Neural crest cell (in vitro differentiated cells): ENCODE results near the gene CHSY3. TPM values are rescaled to one million over a fixed set of nuclear protein-coding genes. Genes with fewer than 3 reads are reported as not detected.

ENCODE experiments used
- DNase-seq: peaks from one replicate; pipeline ENCODE4 v3.0.0; 2021; ENCODE audit warnings: low read depth, mixed read lengths, low spot score
- H3K27ac Mint-ChIP-seq: one replicate; pipeline ENCODE4 v1.8.0; 2021; ENCODE audit warnings: mild to moderate bottlenecking, mixed read lengths; ENCODE audit not compliant: unreplicated experiment
- H3K27me3 Mint-ChIP-seq: 2 replicates; pipeline ENCODE4 v1.8.0; 2021; ENCODE audit warnings: low read depth, mild to moderate bottlenecking, mixed read lengths
- H3K36me3 Mint-ChIP-seq: 2 replicates; pipeline ENCODE4 v1.8.0; 2021; ENCODE audit warnings: low read depth, mild to moderate bottlenecking, mixed read lengths
- H3K4me1 Mint-ChIP-seq: 2 replicates; pipeline ENCODE4 v1.8.0; 2021; ENCODE audit warnings: mixed read lengths
- H3K4me3 Mint-ChIP-seq: one replicate; pipeline ENCODE4 v1.8.0; 2021; ENCODE audit warnings: mild to moderate bottlenecking, mixed read lengths
- H3K9me3 Mint-ChIP-seq: 2 replicates; pipeline ENCODE4 v1.8.0; 2021; ENCODE audit warnings: mixed read lengths
- total RNA-seq: library from RNA; stranded (reverse); gene quantifications from 2 replicates; pipeline ENCODE4 v1.2.1, GENCODE V29; 2021
- TF ChIP-seq, protein P1 (sequence below): fragments of 200-600 bp; sonication (generic); conservative IDR thresholded peaks from 2 replicates; pipeline ENCODE4 v1.5.0; 2021; ENCODE audit warnings: antibody characterized with exemption, mild to moderate bottlenecking

Gene CHSY3
- total RNA-seq, 1 donor from 2014 or later: 0.91 TPM

DNA sequence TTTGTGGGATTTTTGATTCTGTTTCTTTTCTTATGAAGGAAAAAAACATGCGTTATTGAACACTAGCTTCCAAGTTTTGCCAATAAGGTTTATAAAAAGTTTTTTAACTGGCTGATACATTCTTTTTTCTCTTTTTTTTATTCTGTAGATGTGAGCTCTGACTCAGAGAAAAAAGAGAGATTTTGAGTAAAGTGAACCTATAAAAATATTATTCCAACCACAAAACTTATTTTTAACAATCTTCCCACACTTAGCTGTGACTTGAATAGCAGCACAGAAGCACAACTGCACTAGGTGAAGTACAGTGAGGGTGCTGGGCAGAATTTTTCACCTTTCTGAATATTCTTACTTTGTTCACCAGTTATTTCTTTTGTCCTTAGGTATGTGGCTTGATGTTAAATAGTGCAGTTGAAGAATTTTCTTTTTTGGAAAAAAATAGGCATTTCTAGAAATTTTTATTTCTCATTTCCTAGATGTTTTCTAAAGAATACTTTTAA is 41.6 kb downstream of the CHSY3 start:
- no peak for DNase-seq
- Mint-ChIP-seq H3K27ac (no peak overlapping the region), H3K36me3 (no peaks in the 10 kb centered on the region), H3K27me3 (no peaks in the 10 kb centered on the region), H3K4me3 (no peak overlapping the region), H3K9me3 (no peaks in the 10 kb centered on the region), H3K4me1 (no peaks in the 10 kb centered on the region)
- TF ChIP-seq, protein P1, sequence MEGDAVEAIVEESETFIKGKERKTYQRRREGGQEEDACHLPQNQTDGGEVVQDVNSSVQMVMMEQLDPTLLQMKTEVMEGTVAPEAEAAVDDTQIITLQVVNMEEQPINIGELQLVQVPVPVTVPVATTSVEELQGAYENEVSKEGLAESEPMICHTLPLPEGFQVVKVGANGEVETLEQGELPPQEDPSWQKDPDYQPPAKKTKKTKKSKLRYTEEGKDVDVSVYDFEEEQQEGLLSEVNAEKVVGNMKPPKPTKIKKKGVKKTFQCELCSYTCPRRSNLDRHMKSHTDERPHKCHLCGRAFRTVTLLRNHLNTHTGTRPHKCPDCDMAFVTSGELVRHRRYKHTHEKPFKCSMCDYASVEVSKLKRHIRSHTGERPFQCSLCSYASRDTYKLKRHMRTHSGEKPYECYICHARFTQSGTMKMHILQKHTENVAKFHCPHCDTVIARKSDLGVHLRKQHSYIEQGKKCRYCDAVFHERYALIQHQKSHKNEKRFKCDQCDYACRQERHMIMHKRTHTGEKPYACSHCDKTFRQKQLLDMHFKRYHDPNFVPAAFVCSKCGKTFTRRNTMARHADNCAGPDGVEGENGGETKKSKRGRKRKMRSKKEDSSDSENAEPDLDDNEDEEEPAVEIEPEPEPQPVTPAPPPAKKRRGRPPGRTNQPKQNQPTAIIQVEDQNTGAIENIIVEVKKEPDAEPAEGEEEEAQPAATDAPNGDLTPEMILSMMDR: no peak

- Mint-ChIP-seq H3K36me3 (no peaks in the 10 kb centered on the region), H3K27ac (no peak overlapping the region), H3K4me3 (no peak overlapping the region), H3K4me1 (no peaks in the 10 kb centered on the region), H3K9me3 (peaks cover 2% of the 10 kb centered on the region), H3K27me3 (no peaks in the 10 kb centered on the region)
- TF ChIP-seq, protein P1: no peak
- DNase-seq: no peak
These were observed 46.8 kb downstream of the CHSY3 start for GRCh38 chr5:129951039-129951438.

- no peaks in the 10 kb centered on the region for H3K36me3 Mint-ChIP-seq
- TF ChIP-seq, protein P1: no peak
- H3K4me3 Mint-ChIP-seq: no peak overlapping the region
- H3K4me1 Mint-ChIP-seq: no peaks in the 10 kb centered on the region
- peaks cover 2% of the 10 kb centered on the region for H3K9me3 Mint-ChIP-seq
- DNase-seq: no peak
- H3K27ac Mint-ChIP-seq: no peak overlapping the region
- H3K27me3 Mint-ChIP-seq: no peaks in the 10 kb centered on the region
These were observed 54.3 kb downstream of the CHSY3 start for GRCh38 chr5:129958581-129958980.

DNA sequence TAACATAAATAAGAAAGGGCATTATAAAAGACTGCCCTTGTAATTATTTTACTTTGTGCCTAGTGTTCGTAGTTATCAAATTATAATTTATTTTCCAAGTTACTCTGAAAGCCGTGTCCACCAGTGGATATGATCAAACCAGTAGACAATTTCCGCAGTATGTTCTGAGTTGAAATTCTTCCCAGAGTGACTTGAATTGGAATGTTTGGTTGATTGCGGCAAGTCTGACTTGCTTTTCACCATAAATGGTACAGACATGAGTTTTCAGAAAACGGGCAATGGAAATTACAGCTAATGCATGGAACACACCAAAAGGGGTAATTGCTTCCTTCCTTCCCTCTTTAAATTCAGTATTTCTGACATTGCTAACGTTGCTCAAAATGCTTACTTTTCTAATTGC is 56.6 kb downstream of the CHSY3 start:
- Mint-ChIP-seq H3K4me3 (no peak overlapping the region), H3K27ac (no peak overlapping the region)
- TF ChIP-seq, protein P1: no peak

GRCh38 chr5:129962506-129962905 is 58.2 kb downstream of the CHSY3 start:
- no peaks in the 10 kb centered on the region for H3K36me3 Mint-ChIP-seq
- H3K27ac Mint-ChIP-seq: no peak overlapping the region
- no peaks in the 10 kb centered on the region for H3K4me1 Mint-ChIP-seq
- TF ChIP-seq, protein P1: no peak
- H3K27me3 Mint-ChIP-seq: no peaks in the 10 kb centered on the region
- H3K4me3 Mint-ChIP-seq: no peak overlapping the region
- DNase-seq: no peak
- no peaks in the 10 kb centered on the region for H3K9me3 Mint-ChIP-seq

More for the DNA sequence above, 56.6 kb downstream of the CHSY3 start:
- H3K4me1 Mint-ChIP-seq: no peaks in the 10 kb centered on the region
- H3K27me3 Mint-ChIP-seq: no peaks in the 10 kb centered on the region
- no peak for DNase-seq
- no peaks in the 10 kb centered on the region for H3K36me3 Mint-ChIP-seq
- no peaks in the 10 kb centered on the region for H3K9me3 Mint-ChIP-seq

GRCh38 chr5:129963359-129963758 is 59.1 kb downstream of the CHSY3 start:
- Mint-ChIP-seq H3K4me3 (no peak overlapping the region), H3K27ac (no peak overlapping the region), H3K4me1 (no peaks in the 10 kb centered on the region), H3K27me3 (no peaks in the 10 kb centered on the region), H3K36me3 (no peaks in the 10 kb centered on the region), H3K9me3 (no peaks in the 10 kb centered on the region)
- DNase-seq: no peak
- TF ChIP-seq, protein P1: no peak
